Measurements from ENCODE around the gene NCOR2.

NCOR2 gene

DNA sequence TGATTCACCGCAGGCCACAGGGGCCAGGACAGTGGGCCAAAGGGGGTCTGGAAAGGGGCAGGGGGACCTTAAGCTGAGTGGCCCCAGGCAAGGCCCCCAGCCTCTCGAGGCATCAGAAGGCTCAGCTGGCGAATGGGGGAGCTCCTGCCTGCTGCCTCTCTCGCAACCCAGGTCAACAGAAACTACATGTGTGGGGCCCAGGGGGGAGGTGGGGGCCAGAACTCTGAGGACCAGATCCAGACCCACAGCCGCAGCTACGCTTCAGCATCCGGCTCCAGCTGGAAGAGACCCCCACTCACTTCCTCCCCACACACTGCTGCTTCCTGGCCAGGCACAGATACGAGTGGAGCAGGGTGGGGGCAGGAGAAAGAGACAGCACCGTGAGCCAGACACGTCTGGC is 46.5 kb downstream of the NCOR2 start:
- DNase-seq = no peak

- DNase-seq = peak; percentile 65 to 89
Observed at GRCh38 chr12:124520265-124520701, 47.1 kb downstream of the NCOR2 start.

- peak in 1 of 2 experiments; percentile 62 for DNase-seq
Observed at GRCh38 chr12:124519746-124520145, 47.7 kb downstream of the NCOR2 start.

GRCh38 chr12:124518051-124518932 is 49.1 kb downstream of the NCOR2 start:
- peak; percentile 99 for DNase-seq

Measured in NCI-H446 (cell line).